HepG2 (cell line): Measurements from ENCODE around the gene RNF114. TPM values are rescaled to one million over a fixed set of nuclear protein-coding genes. Genes with fewer than 3 reads are reported as not detected.

Experiments
- ATF1 ChIP-seq: IDR thresholded peaks from 2 replicates; pipeline ENCODE4 v1.6.1; 2016; ENCODE audit warnings: mild to moderate bottlenecking, control low read depth
- ATF6 ChIP-seq: sonication (generic); formaldehyde crosslinking; conservative IDR thresholded peaks from 2 replicates; pipeline ENCODE4 v1.4.0; 2020; ENCODE audit warnings: missing genetic modification reagents
- DMAP1 ChIP-seq: IDR thresholded peaks from 2 replicates; pipeline ENCODE4 v1.6.1; 2016
- HIC2 ChIP-seq: sonication (generic); formaldehyde crosslinking; IDR thresholded peaks from 2 replicates; pipeline ENCODE4 v1.9.0; 2022; ENCODE audit warnings: low read depth, missing genetic modification reagents
- IRX3 ChIP-seq: sonication (generic); formaldehyde crosslinking; IDR thresholded peaks from 2 replicates; pipeline ENCODE4 v1.8.1; 2023; ENCODE audit warnings: mild to moderate bottlenecking, low read depth, missing genetic modification reagents, borderline replicate concordance
- ISX ChIP-seq: sonication (generic); formaldehyde crosslinking; conservative IDR thresholded peaks from 2 replicates; pipeline ENCODE4 v1.5.0; 2020; ENCODE audit warnings: missing genetic modification reagents
- KAT8 ChIP-seq: IDR thresholded peaks from 2 replicates; pipeline ENCODE4 v1.6.1; 2016; ENCODE audit warnings: missing genetic modification reagents, missing compliant biosample characterization
- LBX2 ChIP-seq: sonication (generic); formaldehyde crosslinking; IDR thresholded peaks from 2 replicates; pipeline ENCODE4 v1.5.0; 2020; ENCODE audit warnings: missing genetic modification reagents, mild to moderate bottlenecking, borderline replicate concordance
- MXD1 ChIP-seq: sonication (generic); formaldehyde crosslinking; IDR thresholded peaks from 2 replicates; pipeline ENCODE4 v1.4.0; 2020; ENCODE audit warnings: mild to moderate bottlenecking, missing genetic modification reagents
- NFE2L2 ChIP-seq: fragments of 150-350 bp; IDR thresholded peaks from 2 replicates; pipeline ENCODE4 v1.6.1; 2014; ENCODE audit warnings: low read length
- PHB2 ChIP-seq: fragments of 450-650 bp; IDR thresholded peaks from 2 replicates; pipeline ENCODE4 v1.6.1; 2018; ENCODE audit not compliant: partially characterized antibody
- RELA ChIP-seq: sonication (generic); formaldehyde crosslinking; IDR thresholded peaks from 2 replicates; pipeline ENCODE4 v1.4.0; 2020; ENCODE audit warnings: missing genetic modification reagents
- RXRB ChIP-seq: IDR thresholded peaks from 2 replicates; pipeline ENCODE4 v1.6.1; 2016; ENCODE audit warnings: borderline replicate concordance, missing genetic modification reagents, missing compliant biosample characterization
- SALL2 ChIP-seq: sonication (generic); formaldehyde crosslinking; IDR thresholded peaks from 2 replicates; pipeline ENCODE4 v1.8.1; 2023; ENCODE audit warnings: mild to moderate bottlenecking, missing genetic modification reagents, inconsistent platforms
- SP5 ChIP-seq: IDR thresholded peaks from 2 replicates; pipeline ENCODE4 v1.6.1; 2016; ENCODE audit warnings: low read depth, borderline replicate concordance
- TARDBP ChIP-seq: sonication (generic); formaldehyde crosslinking; IDR thresholded peaks from 2 replicates; pipeline ENCODE4 v1.8.0; 2022; ENCODE audit warnings: mild to moderate bottlenecking, missing genetic modification reagents
- XBP1 ChIP-seq: sonication (generic); formaldehyde crosslinking; IDR thresholded peaks from 2 replicates; pipeline ENCODE4 v1.5.0; 2020; ENCODE audit warnings: missing genetic modification reagents
- ZGPAT ChIP-seq: IDR thresholded peaks from 2 replicates; pipeline ENCODE4 v1.6.1; 2016; ENCODE audit warnings: mild to moderate bottlenecking
- ZNF136 ChIP-seq: sonication (generic); formaldehyde crosslinking; IDR thresholded peaks from 2 replicates; pipeline ENCODE4 v1.8.1; 2022; ENCODE audit warnings: low read depth, mild to moderate bottlenecking, moderate library complexity, missing genetic modification reagents
- ZNF484 ChIP-seq: sonication (generic); formaldehyde crosslinking; IDR thresholded peaks from 2 replicates; pipeline ENCODE4 v1.5.1; 2020; ENCODE audit warnings: mild to moderate bottlenecking, low read depth, missing genetic modification reagents, borderline replicate concordance
- ZNF605 ChIP-seq: sonication (generic); formaldehyde crosslinking; IDR thresholded peaks from 2 replicates; pipeline ENCODE4 v1.8.0; 2022; ENCODE audit warnings: mild to moderate bottlenecking, missing genetic modification reagents
- ZNF614 ChIP-seq: IDR thresholded peaks from 2 replicates; pipeline ENCODE4 v1.6.1; 2018; ENCODE audit warnings: missing biosample characterization, missing genetic modification reagents, inconsistent platforms, borderline replicate concordance
- ZNF841 ChIP-seq: sonication (generic); formaldehyde crosslinking; IDR thresholded peaks from 2 replicates; pipeline ENCODE4 v1.8.1; 2023; ENCODE audit warnings: missing genetic modification reagents, borderline replicate concordance
- ZNF850 ChIP-seq: sonication (generic); formaldehyde crosslinking; conservative IDR thresholded peaks from 2 replicates; pipeline ENCODE4 v1.9.0; 2021; ENCODE audit warnings: mild to moderate bottlenecking, missing genetic modification reagents
- ZSCAN21 ChIP-seq: sonication (generic); formaldehyde crosslinking; IDR thresholded peaks from 2 replicates; pipeline ENCODE4 v1.8.0; 2022; ENCODE audit warnings: mild to moderate bottlenecking, missing genetic modification reagents, moderate library complexity, borderline replicate concordance
- polyA plus RNA-seq, 8 experiments: library from polyadenylated mRNA; depleted of rRNA in 3 of 8; stranded (reverse) in 7 of 8; unstranded in 1 of 8; fragments of >200 nt; fragmentation: Illumina TruSeq in 4 of 8; extraction: Trizol in 4 of 8; gene quantifications; 2 replicates each; pipeline versions ENCODE4 v1.2.1 to v1.2.3, GENCODE V29; 2011 to 2016; ENCODE audit warnings: low read depth in 4 of 8, missing spikeins in 1 of 8, mixed read lengths in 1 of 8; ENCODE audit not compliant: insufficient read depth in 1 of 8
- total RNA-seq, 5 experiments: library from RNA; depleted of rRNA; stranded (reverse); fragments of >200 nt; fragmentation: Illumina TruSeq; extraction: Trizol; gene quantifications; 2 replicates each; pipeline ENCODE4 v1.2.3, GENCODE V29; 2016; ENCODE audit warnings: low read depth in 1 of 5

Gene RNF114
- total and polyA plus RNA-seq, 2 of the 13 experiments (the other 11 are each of a cell fraction or from before 2014, with no cell fraction given), result 119 to 126 TPM

- TF ChIP-seq ZNF605 (CRISPR knock-in tag) (peak; percentile 76), PHB2 (no peak), TARDBP (no peak), ATF6 (CRISPR knock-in tag) (peak; percentile 93; the same call in 1 of the 2 replicates), ZNF850 (CRISPR knock-in tag) (no peak), DMAP1 (CRISPR knock-in tag) (peak; percentile 90), RELA (CRISPR knock-in tag) (peak; percentile 93), ZNF136 (CRISPR knock-in tag) (no peak), ZNF484 (no peak), RXRB (peak; percentile 80), ZGPAT (CRISPR knock-in tag) (peak; percentile 95), LBX2 (CRISPR knock-in tag) (peak; percentile 70; the same call in 1 of the 2 replicates), ATF1 (CRISPR knock-in tag) (no peak), ZSCAN21 (CRISPR knock-in tag) (peak; percentile 87; the same call in 1 of the 2 replicates), NFE2L2 (no peak), IRX3 (CRISPR knock-in tag) (no peak), XBP1 (CRISPR knock-in tag) (no peak), KAT8 (CRISPR knock-in tag) (peak; percentile 75; the same call in 1 of the 2 replicates), MXD1 (peak; percentile 94), SP5 (peak; percentile 84), ZNF614 (CRISPR knock-in tag) (peak; percentile 69; the same call in 1 of the 2 replicates), ZNF841 (CRISPR knock-in tag) (no peak), SALL2 (CRISPR knock-in tag) (peak; percentile 99), HIC2 (CRISPR knock-in tag) (peak; percentile 53), ISX (CRISPR knock-in tag) (peak; percentile 89; the same call in 1 of the 2 replicates)
Measured at GRCh38 chr20:49979030-49979832, 43.0 kb downstream of the RNF114 start (continued).
